GM23338 (cell line): ENCODE results near the gene AQP5.

ENCODE experiments used
- CREB1 ChIP-seq: fragments of 250-450 bp; sonication (Bioruptor Pico); IDR thresholded peaks from 2 replicates; pipeline ENCODE4 v1.5.0; 2020; ENCODE audit warnings: low read depth, mild to moderate bottlenecking, moderate library complexity
- EZH2 ChIP-seq: fragments of 200-600 bp; sonication (generic); IDR thresholded peaks from one replicate; pipeline ENCODE4 v1.8.0; 2017; ENCODE audit warnings: antibody characterized with exemption, mild to moderate bottlenecking, low read depth; ENCODE audit not compliant: unreplicated experiment
- EZH2phosphoT487 ChIP-seq: fragments of 200-600 bp; sonication (generic); IDR thresholded peaks from one replicate; pipeline ENCODE4 v1.8.1; 2018; ENCODE audit warnings: antibody characterized with exemption; ENCODE audit not compliant: unreplicated experiment
- JUNB ChIP-seq: IDR thresholded peaks from one replicate; pipeline ENCODE4 v1.6.1; 2016; ENCODE audit warnings: antibody characterized with exemption; ENCODE audit not compliant: unreplicated experiment
- POLR2AphosphoS5 ChIP-seq: IDR thresholded peaks from 2 replicates; pipeline ENCODE4 v1.6.1; 2016; ENCODE audit warnings: antibody characterized with exemption, low read depth
- STAT1 ChIP-seq: IDR thresholded peaks from one replicate; pipeline ENCODE4 v1.6.1; 2016; ENCODE audit warnings: antibody characterized with exemption; ENCODE audit not compliant: unreplicated experiment
- ZNF114 ChIP-seq: fragments of 250-450 bp; sonication (Bioruptor Pico); IDR thresholded peaks from 2 replicates; pipeline ENCODE4 v1.5.0; 2020; ENCODE audit warnings: mild to moderate bottlenecking, moderate library complexity
- TF ChIP-seq, protein P1 (sequence below), 2 experiments: fragments of 200-600 bp in 1 of 2; sonication (generic) in 1 of 2; conservative IDR thresholded peaks; 2 replicates each; pipeline versions ENCODE4 v1.5.1 to v1.6.1; 2016 to 2017; ENCODE audit warnings: antibody characterized with exemption in 2 of 2, low read depth in 2 of 2, mild to moderate bottlenecking in 2 of 2, moderate library complexity in 1 of 2
- TF ChIP-seq, protein P2 (sequence below): IDR thresholded peaks from one replicate; pipeline ENCODE4 v1.6.1; 2018; ENCODE audit warnings: antibody characterized with exemption; ENCODE audit not compliant: unreplicated experiment
- TF ChIP-seq, protein P3 (sequence below): IDR thresholded peaks from 2 replicates; pipeline ENCODE4 v1.6.1; 2016; ENCODE audit warnings: antibody characterized with exemption

DNA sequence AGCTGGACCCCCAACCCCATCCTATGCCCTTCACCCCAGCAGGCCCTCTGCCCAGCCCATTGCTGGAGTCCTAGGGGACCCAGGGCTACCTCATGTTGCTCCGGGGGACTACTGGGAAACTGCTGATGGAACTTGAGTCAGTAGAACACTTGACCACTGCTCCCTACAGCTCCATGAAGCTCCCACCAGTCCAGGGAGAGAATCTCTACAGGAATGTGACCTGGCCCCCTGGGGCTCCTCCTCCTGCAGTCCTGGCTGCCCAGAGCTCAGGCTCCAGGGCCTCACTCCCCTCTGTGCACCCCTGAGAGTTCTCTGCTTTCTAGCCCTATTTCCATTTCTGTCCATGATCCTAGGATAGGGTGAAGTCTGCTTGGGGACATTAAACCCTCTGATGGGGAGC lies 22.0 kb upstream of the AQP5 start:
- TF ChIP-seq, protein P1, sequence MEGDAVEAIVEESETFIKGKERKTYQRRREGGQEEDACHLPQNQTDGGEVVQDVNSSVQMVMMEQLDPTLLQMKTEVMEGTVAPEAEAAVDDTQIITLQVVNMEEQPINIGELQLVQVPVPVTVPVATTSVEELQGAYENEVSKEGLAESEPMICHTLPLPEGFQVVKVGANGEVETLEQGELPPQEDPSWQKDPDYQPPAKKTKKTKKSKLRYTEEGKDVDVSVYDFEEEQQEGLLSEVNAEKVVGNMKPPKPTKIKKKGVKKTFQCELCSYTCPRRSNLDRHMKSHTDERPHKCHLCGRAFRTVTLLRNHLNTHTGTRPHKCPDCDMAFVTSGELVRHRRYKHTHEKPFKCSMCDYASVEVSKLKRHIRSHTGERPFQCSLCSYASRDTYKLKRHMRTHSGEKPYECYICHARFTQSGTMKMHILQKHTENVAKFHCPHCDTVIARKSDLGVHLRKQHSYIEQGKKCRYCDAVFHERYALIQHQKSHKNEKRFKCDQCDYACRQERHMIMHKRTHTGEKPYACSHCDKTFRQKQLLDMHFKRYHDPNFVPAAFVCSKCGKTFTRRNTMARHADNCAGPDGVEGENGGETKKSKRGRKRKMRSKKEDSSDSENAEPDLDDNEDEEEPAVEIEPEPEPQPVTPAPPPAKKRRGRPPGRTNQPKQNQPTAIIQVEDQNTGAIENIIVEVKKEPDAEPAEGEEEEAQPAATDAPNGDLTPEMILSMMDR (conservative IDR thresholded peaks at IDR 0.05; ENCODE audit: low read depth in 2 of 2) = no peak
- TF ChIP-seq EZH2 = no peak
- TF ChIP-seq CREB1 (CRISPR knock-in tag) = no peak
- TF ChIP-seq JUNB = no peak
- no peak for TF ChIP-seq POLR2AphosphoS5
- TF ChIP-seq ZNF114 (CRISPR knock-in tag) = no peak
- no peak for TF ChIP-seq EZH2phosphoT487
- TF ChIP-seq, protein P2, sequence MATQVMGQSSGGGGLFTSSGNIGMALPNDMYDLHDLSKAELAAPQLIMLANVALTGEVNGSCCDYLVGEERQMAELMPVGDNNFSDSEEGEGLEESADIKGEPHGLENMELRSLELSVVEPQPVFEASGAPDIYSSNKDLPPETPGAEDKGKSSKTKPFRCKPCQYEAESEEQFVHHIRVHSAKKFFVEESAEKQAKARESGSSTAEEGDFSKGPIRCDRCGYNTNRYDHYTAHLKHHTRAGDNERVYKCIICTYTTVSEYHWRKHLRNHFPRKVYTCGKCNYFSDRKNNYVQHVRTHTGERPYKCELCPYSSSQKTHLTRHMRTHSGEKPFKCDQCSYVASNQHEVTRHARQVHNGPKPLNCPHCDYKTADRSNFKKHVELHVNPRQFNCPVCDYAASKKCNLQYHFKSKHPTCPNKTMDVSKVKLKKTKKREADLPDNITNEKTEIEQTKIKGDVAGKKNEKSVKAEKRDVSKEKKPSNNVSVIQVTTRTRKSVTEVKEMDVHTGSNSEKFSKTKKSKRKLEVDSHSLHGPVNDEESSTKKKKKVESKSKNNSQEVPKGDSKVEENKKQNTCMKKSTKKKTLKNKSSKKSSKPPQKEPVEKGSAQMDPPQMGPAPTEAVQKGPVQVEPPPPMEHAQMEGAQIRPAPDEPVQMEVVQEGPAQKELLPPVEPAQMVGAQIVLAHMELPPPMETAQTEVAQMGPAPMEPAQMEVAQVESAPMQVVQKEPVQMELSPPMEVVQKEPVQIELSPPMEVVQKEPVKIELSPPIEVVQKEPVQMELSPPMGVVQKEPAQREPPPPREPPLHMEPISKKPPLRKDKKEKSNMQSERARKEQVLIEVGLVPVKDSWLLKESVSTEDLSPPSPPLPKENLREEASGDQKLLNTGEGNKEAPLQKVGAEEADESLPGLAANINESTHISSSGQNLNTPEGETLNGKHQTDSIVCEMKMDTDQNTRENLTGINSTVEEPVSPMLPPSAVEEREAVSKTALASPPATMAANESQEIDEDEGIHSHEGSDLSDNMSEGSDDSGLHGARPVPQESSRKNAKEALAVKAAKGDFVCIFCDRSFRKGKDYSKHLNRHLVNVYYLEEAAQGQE = no peak
- no peak for TF ChIP-seq STAT1
- TF ChIP-seq, protein P3, sequence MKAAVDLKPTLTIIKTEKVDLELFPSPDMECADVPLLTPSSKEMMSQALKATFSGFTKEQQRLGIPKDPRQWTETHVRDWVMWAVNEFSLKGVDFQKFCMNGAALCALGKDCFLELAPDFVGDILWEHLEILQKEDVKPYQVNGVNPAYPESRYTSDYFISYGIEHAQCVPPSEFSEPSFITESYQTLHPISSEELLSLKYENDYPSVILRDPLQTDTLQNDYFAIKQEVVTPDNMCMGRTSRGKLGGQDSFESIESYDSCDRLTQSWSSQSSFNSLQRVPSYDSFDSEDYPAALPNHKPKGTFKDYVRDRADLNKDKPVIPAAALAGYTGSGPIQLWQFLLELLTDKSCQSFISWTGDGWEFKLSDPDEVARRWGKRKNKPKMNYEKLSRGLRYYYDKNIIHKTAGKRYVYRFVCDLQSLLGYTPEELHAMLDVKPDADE = no peak
